SKM-1 (cell line): Measurements from ENCODE around the gene SLC1A4.
A peak's percentile ranks its signal among the peaks of the same experiment; 100 is the strongest.
"Not testable (repeated sequence)": the region's sequence is repeated elsewhere in the genome, so short reads cannot be mapped to it uniquely, and the experiment has no call there.

Experiments used
- DNase-seq: peaks from one replicate; lab custom pipeline; 2025; ENCODE audit not compliant: unreplicated experiment; lab: John Stamatoyannopoulos, UW

Gene SLC1A4

GRCh38 chr2:64963719-64964118 lies 25.5 kb upstream of the SLC1A4 start:
- DNase-seq = no peak

- DNase-seq = no peak
Measured at GRCh38 chr2:64966017-64966416, 23.2 kb upstream of the SLC1A4 start.

GRCh38 chr2:64966839-64967238 lies 22.4 kb upstream of the SLC1A4 start:
- no peak for DNase-seq

GRCh38 chr2:64967601-64968000 lies 21.6 kb upstream of the SLC1A4 start:
- no peak for DNase-seq

- not testable (repeated sequence) for DNase-seq
Measured at GRCh38 chr2:64969086-64969485, 20.1 kb upstream of the SLC1A4 start.

GRCh38 chr2:64970495-64970894 lies 18.7 kb upstream of the SLC1A4 start:
- DNase-seq = no peak

- DNase-seq = no peak
Measured at GRCh38 chr2:64972426-64972825, 16.8 kb upstream of the SLC1A4 start.

GRCh38 chr2:64972876-64973275 lies 16.3 kb upstream of the SLC1A4 start:
- no peak for DNase-seq

GRCh38 chr2:64975232-64975821 lies 13.9 kb upstream of the SLC1A4 start:
- no peak for DNase-seq

- DNase-seq = no peak
Measured at GRCh38 chr2:64976276-64976675, 12.9 kb upstream of the SLC1A4 start.

- no peak for DNase-seq
Measured at GRCh38 chr2:64978514-64979268, 10.5 kb upstream of the SLC1A4 start.

- no peak for DNase-seq
Measured at GRCh38 chr2:64979744-64980143, 9.5 kb upstream of the SLC1A4 start.

- DNase-seq = no peak
Measured at GRCh38 chr2:64980183-64980582, 9.0 kb upstream of the SLC1A4 start.

- DNase-seq = no peak
Measured at GRCh38 chr2:64982311-64982857, 6.8 kb upstream of the SLC1A4 start.

- no peak for DNase-seq
Measured at GRCh38 chr2:64982932-64983331, 6.3 kb upstream of the SLC1A4 start.

- no peak for DNase-seq
Measured at GRCh38 chr2:64985447-64985846, 3.8 kb upstream of the SLC1A4 start.

GRCh38 chr2:64987001-64987955 lies 1.9 kb upstream of the SLC1A4 start:
- no peak for DNase-seq

- DNase-seq = peak; percentile 64
Measured at GRCh38 chr2:64987956-64988419, 1.2 kb upstream of the SLC1A4 start.

GRCh38 chr2:64988420-64989125 lies 626 bp upstream of the SLC1A4 start:
- peak; percentile 45 for DNase-seq

- DNase-seq = no peak
Measured at GRCh38 chr2:64989982-64990614, 899 bp downstream of the SLC1A4 start.
